ENCODE measurements around the gene EFHC1.

The EFHC1 gene

DNA sequence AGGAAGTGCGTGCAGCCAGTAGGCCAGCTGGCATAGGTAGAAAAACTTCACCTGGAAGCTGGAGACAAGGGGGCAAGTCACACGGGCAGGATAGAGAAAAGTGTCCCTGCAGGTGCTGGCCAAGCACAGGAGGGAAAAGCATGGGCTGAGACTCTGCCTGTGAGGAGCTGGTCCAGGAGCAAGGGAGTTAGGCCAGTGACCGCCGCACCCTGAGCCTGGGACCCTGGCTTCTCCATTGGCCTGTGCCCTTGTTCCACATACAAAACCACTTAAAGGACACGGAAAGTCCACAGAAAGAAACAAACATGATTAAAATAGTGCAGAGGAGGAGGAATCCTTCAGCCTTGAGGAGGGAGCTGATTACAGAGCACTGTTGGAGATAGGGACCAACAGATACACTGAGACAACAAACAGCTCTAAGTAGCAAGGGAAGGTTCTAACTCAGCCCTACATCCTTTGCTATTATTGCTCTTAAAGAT, 88.2 kb downstream of the EFHC1 start:
- DNase-seq (ENCODE audit: low read depth, low spot score): no peak

DNA sequence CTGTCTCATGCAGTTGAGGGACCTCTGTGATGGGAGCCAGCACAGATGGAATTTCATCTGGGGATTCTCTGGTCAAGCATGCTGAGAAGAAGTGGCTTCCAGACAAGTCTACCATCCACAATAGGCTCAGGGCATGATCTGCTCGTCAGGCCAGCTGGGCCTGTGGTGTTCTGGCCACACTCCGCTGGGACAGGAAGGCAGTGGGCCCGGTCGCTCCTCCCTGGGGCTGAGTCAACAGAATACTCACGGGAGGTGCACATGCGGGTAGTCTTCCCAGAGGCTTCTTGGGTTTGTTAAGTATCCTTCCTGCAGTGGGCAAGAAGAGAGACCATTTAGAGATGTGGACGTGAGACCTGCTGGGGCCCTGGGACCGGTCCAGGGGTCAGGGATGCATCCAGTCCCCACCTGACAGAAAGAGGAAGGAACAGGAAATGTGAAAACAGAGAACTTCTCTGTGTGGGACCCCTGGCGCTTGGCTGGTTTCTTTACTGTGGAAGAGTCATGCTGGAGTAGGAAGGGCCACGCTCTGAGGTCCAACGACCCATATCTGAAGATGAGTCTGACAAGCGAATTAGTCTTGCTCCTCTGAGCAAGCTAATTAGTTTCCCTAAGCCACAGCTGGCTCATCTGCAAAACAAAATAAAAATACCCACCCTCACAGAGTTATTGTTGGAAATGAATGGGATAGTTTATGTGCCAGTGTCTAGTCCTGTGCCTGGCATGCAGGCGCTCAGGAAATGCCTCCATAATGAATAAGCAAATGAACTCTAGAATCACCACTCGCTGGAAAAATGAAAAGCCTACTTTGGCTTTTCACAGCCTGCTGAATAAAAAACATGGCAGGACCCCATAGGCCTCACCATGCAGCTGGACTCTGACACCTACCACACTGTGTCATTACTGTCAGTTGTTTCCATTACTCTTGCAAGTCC, 89.4 kb downstream of the EFHC1 start:
- H3K4me3 ChIP-seq (ENCODE audit: low read depth, low read length): no peak overlapping the region
- in situ Hi-C loops (cut with HindIII; ENCODE audit: low sequenced_read_pairs): no loop called here
- TF ChIP-seq, protein P1, sequence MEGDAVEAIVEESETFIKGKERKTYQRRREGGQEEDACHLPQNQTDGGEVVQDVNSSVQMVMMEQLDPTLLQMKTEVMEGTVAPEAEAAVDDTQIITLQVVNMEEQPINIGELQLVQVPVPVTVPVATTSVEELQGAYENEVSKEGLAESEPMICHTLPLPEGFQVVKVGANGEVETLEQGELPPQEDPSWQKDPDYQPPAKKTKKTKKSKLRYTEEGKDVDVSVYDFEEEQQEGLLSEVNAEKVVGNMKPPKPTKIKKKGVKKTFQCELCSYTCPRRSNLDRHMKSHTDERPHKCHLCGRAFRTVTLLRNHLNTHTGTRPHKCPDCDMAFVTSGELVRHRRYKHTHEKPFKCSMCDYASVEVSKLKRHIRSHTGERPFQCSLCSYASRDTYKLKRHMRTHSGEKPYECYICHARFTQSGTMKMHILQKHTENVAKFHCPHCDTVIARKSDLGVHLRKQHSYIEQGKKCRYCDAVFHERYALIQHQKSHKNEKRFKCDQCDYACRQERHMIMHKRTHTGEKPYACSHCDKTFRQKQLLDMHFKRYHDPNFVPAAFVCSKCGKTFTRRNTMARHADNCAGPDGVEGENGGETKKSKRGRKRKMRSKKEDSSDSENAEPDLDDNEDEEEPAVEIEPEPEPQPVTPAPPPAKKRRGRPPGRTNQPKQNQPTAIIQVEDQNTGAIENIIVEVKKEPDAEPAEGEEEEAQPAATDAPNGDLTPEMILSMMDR (IDR thresholded peaks at IDR 0.05; ENCODE audit: low read depth, low read length): no peak
- DNase-seq (ENCODE audit: low read depth, low spot score): peak; percentile 73

More for the DNA sequence above, 88.2 kb downstream of the EFHC1 start:
- H3K4me3 ChIP-seq (ENCODE audit: low read depth, low read length): no peak overlapping the region
- in situ Hi-C loops (cut with HindIII; ENCODE audit: low sequenced_read_pairs): no loop called here
- TF ChIP-seq, protein P1 (IDR thresholded peaks at IDR 0.05; ENCODE audit: low read depth, low read length): no peak

- no peak for DNase-seq (ENCODE audit: low read depth, low spot score)
- in situ Hi-C loops (cut with HindIII; ENCODE audit: low sequenced_read_pairs): no loop called here
- H3K4me3 ChIP-seq (ENCODE audit: low read depth, low read length): no peak overlapping the region
- TF ChIP-seq, protein P1 (IDR thresholded peaks at IDR 0.05; ENCODE audit: low read depth, low read length): no peak
These were observed 90.0 kb downstream of the EFHC1 start for GRCh38 chr6:52510213-52510562.

DNA sequence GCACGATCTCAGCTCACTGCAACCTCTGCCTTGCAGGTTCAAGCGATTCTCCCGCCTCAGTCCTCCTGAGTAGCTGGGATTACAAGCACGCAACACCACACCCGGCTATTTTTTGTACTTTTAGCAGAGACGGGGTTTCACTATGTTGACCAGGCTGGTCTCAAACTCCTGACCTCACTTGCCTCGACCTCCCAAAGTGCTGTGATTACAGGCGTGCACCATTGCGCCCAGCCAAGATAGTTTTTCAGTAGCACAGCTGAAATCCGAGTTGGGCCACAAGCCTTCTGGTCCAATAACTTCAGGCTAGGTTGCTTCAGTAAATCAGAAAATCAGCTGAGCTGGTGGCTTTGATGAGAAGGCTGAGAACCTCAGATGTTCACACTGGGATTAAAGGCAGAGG, 91.0 kb downstream of the EFHC1 start:
- DNase-seq (ENCODE audit: low read depth, low spot score): no peak
- TF ChIP-seq, protein P1 (IDR thresholded peaks at IDR 0.05; ENCODE audit: low read depth, low read length): no peak
- in situ Hi-C loops (cut with HindIII; ENCODE audit: low sequenced_read_pairs): no loop called here
- no peak overlapping the region for H3K4me3 ChIP-seq (ENCODE audit: low read depth, low read length)

DNA sequence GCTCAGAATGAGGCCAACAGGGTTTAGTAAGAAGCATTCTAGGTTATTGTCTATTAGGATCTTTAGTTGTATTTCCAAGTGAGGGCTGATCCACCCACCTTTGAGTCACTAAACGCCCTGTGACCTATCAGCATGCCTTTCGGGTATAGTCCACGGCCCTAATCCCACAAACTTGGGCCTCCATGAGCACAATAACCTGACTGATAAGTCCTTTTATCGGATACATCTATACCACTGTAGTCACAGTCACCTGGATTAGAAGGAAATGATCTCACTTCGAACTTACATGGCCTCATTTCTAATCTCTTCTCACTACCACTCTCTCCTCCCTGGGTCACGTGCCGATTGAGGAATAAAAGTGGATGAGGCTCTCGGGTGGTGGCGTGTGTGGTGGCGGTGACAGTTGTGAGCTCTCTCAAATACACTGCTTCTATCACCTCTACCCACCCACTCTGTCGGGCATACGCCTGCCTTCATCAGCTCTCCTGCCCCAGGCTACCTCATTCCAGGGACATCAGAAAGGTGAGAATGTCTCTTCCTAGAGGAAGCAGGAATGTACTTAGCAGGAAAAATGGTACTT, 91.5 kb downstream of the EFHC1 start:
- in situ Hi-C loops (cut with HindIII; ENCODE audit: low sequenced_read_pairs): no loop called here
- DNase-seq (ENCODE audit: low read depth, low spot score): no peak
- TF ChIP-seq, protein P1 (IDR thresholded peaks at IDR 0.05; ENCODE audit: low read depth, low read length): no peak
- H3K4me3 ChIP-seq (ENCODE audit: low read depth, low read length): no peak overlapping the region

GRCh38 chr6:52512199-52512598, 92.1 kb downstream of the EFHC1 start:
- DNase-seq (ENCODE audit: low read depth, low spot score): peak; percentile 88
- in situ Hi-C loops (cut with HindIII; ENCODE audit: low sequenced_read_pairs): no loop called here
- no peak overlapping the region for H3K4me3 ChIP-seq (ENCODE audit: low read depth, low read length)
- TF ChIP-seq, protein P1 (IDR thresholded peaks at IDR 0.05; ENCODE audit: low read depth, low read length): no peak

Data from astrocyte of the spinal cord (primary cell).